ENCODE results near the gene SART1.

DNA sequence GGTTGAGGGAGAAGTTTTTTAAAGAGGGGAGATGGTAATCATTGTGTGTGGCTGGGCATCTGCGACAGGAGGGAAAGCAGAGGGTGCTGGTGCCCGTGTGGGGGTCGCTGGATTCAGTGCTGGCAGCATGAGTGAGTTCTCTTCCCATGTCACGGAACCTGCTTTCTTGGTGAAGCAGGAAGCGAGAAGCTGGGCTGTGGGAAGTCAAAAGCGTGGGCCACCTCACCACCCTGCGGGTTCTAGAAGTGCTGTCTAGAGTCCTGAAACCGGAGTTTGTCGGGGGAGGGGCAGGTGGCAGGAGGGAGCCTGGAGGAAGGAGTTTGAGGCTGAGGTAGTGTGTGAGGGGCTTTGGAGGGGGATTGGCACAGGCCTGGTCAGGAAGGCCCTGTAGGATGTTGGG is 14.2 kb downstream of the SART1 start:
- TF ChIP-seq CTCF (IDR thresholded peaks at IDR 0.05; ENCODE audit: low read length) (no peak), EZH2 (IDR thresholded peaks at IDR 0.05; ENCODE audit: borderline replicate concordance, low read length) (no peak)

Measured in OCI-LY1 (cell line).